HEK293 (cell line): ENCODE measurements around the gene C14orf132.

ENCODE experiments used
- CTCF ChIA-PET: fragments of 350-600 bp; formaldehyde crosslinking; extraction: SDS; loops from one replicate; lab custom pipeline; 2021; ENCODE audit warnings: antibody characterized with exemption; lab: Yijun Ruan, JAX
- POLR2A ChIA-PET: fragments of 300-600 bp; formaldehyde crosslinking; extraction: SDS; loops from one replicate; lab custom pipeline; 2020; ENCODE audit warnings: antibody characterized with exemption, inconsistent platforms; lab: Yijun Ruan, JAX
- H3K27ac ChIP-seq: fragments of 200-500 bp; sonication (Bioruptor generic); 2 replicates; pipeline ENCODE4 v1.5.1; 2014; ENCODE audit warnings: low read depth, low read length, control low read depth, inconsistent platforms; ENCODE audit errors: extremely low read depth
- H3K36me3 ChIP-seq, 2 experiments: fragments of 200-500 bp in 1 of 2; sonication (Bioruptor generic) in 1 of 2; 1 replicate in 1 of 2; 2 replicates in 1 of 2; pipeline ENCODE4 v1.5.1; 2014 to 2017; ENCODE audit warnings: inconsistent platforms in 2 of 2, low read length in 2 of 2; ENCODE audit not compliant: control insufficient read depth in 2 of 2, insufficient read depth in 1 of 2
- H3K4me1 ChIP-seq: fragments of 200-500 bp; sonication (Bioruptor generic); 2 replicates; pipeline ENCODE4 v1.5.1; 2014; ENCODE audit warnings: mild to moderate bottlenecking, low read length, inconsistent platforms; ENCODE audit not compliant: control insufficient read depth, insufficient read depth
- H3K4me3 ChIP-seq: 2 replicates; pipeline ENCODE4 v1.5.1; 2011; ENCODE audit warnings: low read depth, mild to moderate bottlenecking, control low read depth, low read length, moderate library complexity
- H3K9me3 ChIP-seq: fragments of 200-500 bp; sonication (Bioruptor generic); 2 replicates; pipeline ENCODE4 v1.5.1; 2014; ENCODE audit warnings: low read depth, low read length, inconsistent platforms; ENCODE audit not compliant: control insufficient read depth, insufficient read depth
- CTCF ChIP-seq: fragments of 450-650 bp; formaldehyde crosslinking; IDR thresholded peaks from 2 replicates; pipeline ENCODE4 v1.5.1; 2016; ENCODE audit warnings: missing biosample characterization, missing genetic modification characterization
- MEIS1 ChIP-seq: sonication (generic); formaldehyde crosslinking; IDR thresholded peaks from 2 replicates; pipeline ENCODE4 v1.8.1; 2022; ENCODE audit warnings: missing genetic modification reagents, mild to moderate bottlenecking, borderline replicate concordance
- PRDM10 ChIP-seq: fragments of 450-650 bp; formaldehyde crosslinking; IDR thresholded peaks from 2 replicates; pipeline ENCODE4 v1.5.1; 2016; ENCODE audit warnings: missing biosample characterization, missing genetic modification characterization
- YY2 ChIP-seq: fragments of 450-650 bp; formaldehyde crosslinking; IDR thresholded peaks from 2 replicates; pipeline ENCODE4 v1.5.1; 2016; ENCODE audit warnings: missing biosample characterization, missing genetic modification characterization
- ZFP69B ChIP-seq: fragments of 450-650 bp; formaldehyde crosslinking; IDR thresholded peaks from 2 replicates; pipeline ENCODE4 v1.5.1; 2016; ENCODE audit warnings: missing biosample characterization, missing genetic modification characterization
- ZIC2 ChIP-seq: fragments of 450-650 bp; formaldehyde crosslinking; IDR thresholded peaks from 2 replicates; pipeline ENCODE4 v1.5.1; 2016; ENCODE audit warnings: missing biosample characterization, missing genetic modification characterization
- ZNF174 ChIP-seq: fragments of 450-650 bp; formaldehyde crosslinking; IDR thresholded peaks from 2 replicates; pipeline ENCODE4 v1.5.0; 2017; ENCODE audit warnings: missing biosample characterization, mild to moderate bottlenecking, missing genetic modification characterization
- ZNF292 ChIP-seq: fragments of 450-650 bp; formaldehyde crosslinking; IDR thresholded peaks from 2 replicates; pipeline ENCODE4 v1.5.1; 2016; ENCODE audit warnings: low read depth, missing biosample characterization, missing genetic modification characterization, borderline replicate concordance
- ZNF324 ChIP-seq: fragments of 450-650 bp; formaldehyde crosslinking; IDR thresholded peaks from 2 replicates; pipeline ENCODE4 v1.5.1; 2016; ENCODE audit warnings: missing biosample characterization, missing genetic modification characterization
- ZNF37A ChIP-seq: fragments of 450-650 bp; IDR thresholded peaks from 2 replicates; pipeline ENCODE4 v1.5.1; 2018; ENCODE audit warnings: missing biosample characterization, missing genetic modification characterization
- ZNF391 ChIP-seq: fragments of 450-650 bp; formaldehyde crosslinking; IDR thresholded peaks from 2 replicates; pipeline ENCODE4 v1.5.1; 2016; ENCODE audit warnings: low read depth, missing biosample characterization, missing genetic modification characterization, borderline replicate concordance
- ZNF423 ChIP-seq: fragments of 450-650 bp; formaldehyde crosslinking; IDR thresholded peaks from 2 replicates; pipeline ENCODE4 v1.5.1; 2016; ENCODE audit warnings: missing biosample characterization, missing genetic modification characterization
- ZNF501 ChIP-seq: fragments of 450-650 bp; formaldehyde crosslinking; IDR thresholded peaks from 2 replicates; pipeline ENCODE4 v1.5.1; 2016; ENCODE audit warnings: missing biosample characterization, missing genetic modification characterization
- ZNF529 ChIP-seq: fragments of 450-650 bp; formaldehyde crosslinking; IDR thresholded peaks from 2 replicates; pipeline ENCODE4 v1.5.1; 2017; ENCODE audit warnings: missing genetic modification characterization, missing biosample characterization; ENCODE audit not compliant: insufficient replicate concordance
- ZNF596 ChIP-seq: fragments of 450-650 bp; IDR thresholded peaks from 2 replicates; pipeline ENCODE4 v1.5.0; 2018; ENCODE audit warnings: missing biosample characterization, mild to moderate bottlenecking, missing genetic modification characterization, moderate library complexity
- ZNF621 ChIP-seq: fragments of 450-650 bp; formaldehyde crosslinking; IDR thresholded peaks from 2 replicates; pipeline ENCODE4 v1.5.1; 2017; ENCODE audit warnings: missing biosample characterization, missing genetic modification characterization
- ZNF624 ChIP-seq: fragments of 450-650 bp; formaldehyde crosslinking; IDR thresholded peaks from 2 replicates; pipeline ENCODE4 v1.5.1; 2017; ENCODE audit warnings: missing biosample characterization, missing genetic modification characterization
- ZNF645 ChIP-seq: fragments of 450-650 bp; formaldehyde crosslinking; IDR thresholded peaks from 2 replicates; pipeline ENCODE4; 2016; ENCODE audit warnings: missing biosample characterization, missing genetic modification characterization
- ZNF654 ChIP-seq: fragments of 450-650 bp; formaldehyde crosslinking; IDR thresholded peaks from 2 replicates; pipeline ENCODE4 v1.5.1; 2016; ENCODE audit warnings: low read depth, missing biosample characterization, missing genetic modification characterization
- ZNF785 ChIP-seq: fragments of 450-650 bp; formaldehyde crosslinking; IDR thresholded peaks from 2 replicates; pipeline ENCODE4 v1.5.1; 2016; ENCODE audit warnings: missing biosample characterization, missing genetic modification characterization
- ZNF792 ChIP-seq: fragments of 450-650 bp; formaldehyde crosslinking; IDR thresholded peaks from 2 replicates; pipeline ENCODE4 v1.5.1; 2016; ENCODE audit warnings: missing biosample characterization, missing genetic modification characterization
- ZNF830 ChIP-seq: fragments of 450-650 bp; IDR thresholded peaks from 2 replicates; pipeline ENCODE4 v1.5.0; 2018; ENCODE audit warnings: missing biosample characterization, missing genetic modification characterization, low read depth, mild to moderate bottlenecking, moderate library complexity
- ZSCAN18 ChIP-seq: fragments of 450-650 bp; formaldehyde crosslinking; IDR thresholded peaks from 2 replicates; pipeline ENCODE4 v1.5.1; 2016; ENCODE audit warnings: missing biosample characterization, missing genetic modification characterization

The C14orf132 gene

GRCh38 chr14:95998656-95999055, 40.5 kb upstream of the C14orf132 start:
- no peak for TF ChIP-seq ZNF292 (tag by site-specific recombination)
- TF ChIP-seq ZNF391 (tag by site-specific recombination), result no peak
- TF ChIP-seq ZNF654 (tag by site-specific recombination), result peak; percentile 53
- no peak for TF ChIP-seq ZNF423 (tag by site-specific recombination)
- TF ChIP-seq ZNF792 (tag by site-specific recombination), result 0 out of 2 replicates have a peak, but pooled peaks have one; percentile 51
- TF ChIP-seq CTCF (tag by site-specific recombination), result peak; percentile 35; the same call in 1 of the 2 replicates
- TF ChIP-seq ZFP69B (tag by site-specific recombination), result no peak
- TF ChIP-seq ZNF501, result no peak
- POLR2A ChIA-PET, result no interaction called here
- Histone ChIP-seq H3K4me3 (no peak overlapping the region), H3K27ac (no peak overlapping the region), H3K36me3 (no peaks in the 10 kb centered on the region), H3K9me3 (no peaks in the 10 kb centered on the region), H3K4me1 (no peaks in the 10 kb centered on the region)
- CTCF ChIA-PET, result interaction anchor here (0.5 to 7.6 kb wide), 27 partner anchors 9 to 470 kb away, joined by 3 to 100 read pairs (median 3); no protein-coding TSS in a partner anchor

- no peak overlapping the region for H3K27ac ChIP-seq
- ChIA-PET POLR2A (no interaction called here), CTCF (interaction anchor here (0.7 to 7.6 kb wide), 2 partner anchors 97 to 440 kb away, joined by 5 to 100 read pairs; no protein-coding TSS in a partner anchor)
- no peaks in the 10 kb centered on the region for H3K4me1 ChIP-seq
- no peaks in the 10 kb centered on the region for H3K36me3 ChIP-seq
- H3K9me3 ChIP-seq, result no peaks in the 10 kb centered on the region
- no peak overlapping the region for H3K4me3 ChIP-seq
- TF ChIP-seq ZNF324 (tag by site-specific recombination), result no peak
- no peak for TF ChIP-seq MEIS1
- TF ChIP-seq PRDM10, result no peak
- TF ChIP-seq ZNF645, result no peak
- no peak for TF ChIP-seq ZNF529
- no peak for TF ChIP-seq ZNF596 (tag by site-specific recombination)
- peak; percentile 84 for TF ChIP-seq ZIC2 (tag by site-specific recombination)
- TF ChIP-seq ZNF37A, result no peak
- TF ChIP-seq ZNF624 (tag by site-specific recombination), result no peak
- TF ChIP-seq ZNF830 (tag by site-specific recombination), result no peak
- no peak for TF ChIP-seq ZSCAN18 (tag by site-specific recombination)
- peak; percentile 17; the same call in 1 of the 2 replicates for TF ChIP-seq YY2 (tag by site-specific recombination)
- no peak for TF ChIP-seq ZNF621 (tag by site-specific recombination)
- TF ChIP-seq ZNF785 (tag by site-specific recombination), result no peak
- no peak for TF ChIP-seq ZNF174 (tag by site-specific recombination)
These were observed 37.2 kb upstream of the C14orf132 start for GRCh38 chr14:96001866-96002497.
